Left ventricle myocardium inferior (tissue), 1 donor: Measurements from ENCODE around the gene SYNDIG1. TPM values are rescaled to one million over a fixed set of nuclear protein-coding genes. Genes with fewer than 3 reads are reported as not detected.
A peak's percentile ranks its signal among the peaks of the same experiment; 100 is the strongest.

ENCODE experiments used
- DNase-seq: peaks from one replicate; pipeline ENCODE4 v3.0.0-alpha.2; 2020
- H3K27ac ChIP-seq: fragments of 200-600 bp; replicated peaks from 2 replicates; pipeline ENCODE4 v1.8.0; 2021
- H3K27me3 ChIP-seq: fragments of 200-600 bp; 2 replicates; pipeline ENCODE4 v1.8.0; 2021; ENCODE audit warnings: low read depth
- H3K36me3 ChIP-seq: fragments of 200-600 bp; 2 replicates; pipeline ENCODE4 v1.8.0; 2021
- H3K4me1 ChIP-seq: fragments of 200-600 bp; 2 replicates; pipeline ENCODE4 v1.8.0; 2021
- H3K4me3 ChIP-seq: fragments of 200-600 bp; 2 replicates; pipeline ENCODE4 v1.8.0; 2021; ENCODE audit warnings: mild to moderate bottlenecking, moderate library complexity
- H3K9me3 ChIP-seq: fragments of 200-600 bp; replicated peaks from 2 replicates; pipeline ENCODE4 v1.8.0; 2021
- CTCF ChIP-seq: fragments of 200-600 bp; IDR thresholded peaks from 2 replicates; pipeline ENCODE4 v1.8.0; 2021; ENCODE audit warnings: antibody characterized with exemption, mild to moderate bottlenecking, borderline replicate concordance
- intact Hi-C: fragments of 100-400 bp; cut with micrococcal nuclease; formaldehyde crosslinking; loops from one replicate; pipeline ENCODE4 v1.11.0; 2022
- total RNA-seq: library from RNA; stranded (reverse); fragmentation: NEBNext Ultra II Directional; extraction: Animal tissue kit (Norgen Biotek cat#: 25700); gene quantifications from one replicate; pipeline ENCODE4 v1.2.1, GENCODE V29; 2021
- donor health status: DM: no; HTN: yes; CAD: no; lungs with severe emphysema.

The SYNDIG1 gene
- total RNA-seq, 1 donor from 2014 or later: 21.4 TPM

GRCh38 chr20:24489631-24490260, 20.3 kb downstream of the SYNDIG1 start:
- Histone ChIP-seq H3K27ac (no peak overlapping the region), H3K27me3 (no peaks in the 10 kb centered on the region), H3K9me3 (no peaks in the 10 kb centered on the region), H3K36me3 (no peaks in the 10 kb centered on the region), H3K4me1 (peaks cover 35% of the 10 kb centered on the region), H3K4me3 (no peak overlapping the region)
- DNase-seq: no peak
- peak; percentile 33 for TF ChIP-seq CTCF
- intact Hi-C loops: no loop called here

- intact Hi-C loops: no loop called here
- peaks cover 35% of the 10 kb centered on the region for H3K4me1 ChIP-seq
Observed at GRCh38 chr20:24490598-24490997, 21.2 kb downstream of the SYNDIG1 start.

GRCh38 chr20:24491041-24491756, 21.8 kb downstream of the SYNDIG1 start:
- Histone ChIP-seq H3K27ac (no peak overlapping the region), H3K4me3 (no peak overlapping the region), H3K9me3 (no peaks in the 10 kb centered on the region), H3K4me1 (peaks cover 35% of the 10 kb centered on the region), H3K27me3 (no peaks in the 10 kb centered on the region), H3K36me3 (no peaks in the 10 kb centered on the region)
- TF ChIP-seq CTCF: no peak
- intact Hi-C loops: no loop called here
- no peak for DNase-seq

More at GRCh38 chr20:24490598-24490997, 21.2 kb downstream of the SYNDIG1 start:
- Histone ChIP-seq H3K36me3 (no peaks in the 10 kb centered on the region), H3K27me3 (no peaks in the 10 kb centered on the region), H3K9me3 (no peaks in the 10 kb centered on the region), H3K4me3 (no peak overlapping the region), H3K27ac (no peak overlapping the region)
- DNase-seq: no peak
- no peak for TF ChIP-seq CTCF

- DNase-seq: no peak
- TF ChIP-seq CTCF: peak; percentile 29
- Histone ChIP-seq H3K27me3 (no peaks in the 10 kb centered on the region), H3K9me3 (no peaks in the 10 kb centered on the region), H3K36me3 (no peaks in the 10 kb centered on the region), H3K27ac (no peak overlapping the region), H3K4me3 (no peak overlapping the region), H3K4me1 (peaks cover 33% of the 10 kb centered on the region)
- intact Hi-C loops: no loop called here
Observed at GRCh38 chr20:24492031-24492607, 22.7 kb downstream of the SYNDIG1 start.

GRCh38 chr20:24492698-24493097, 23.3 kb downstream of the SYNDIG1 start:
- intact Hi-C loops: no loop called here
- Histone ChIP-seq H3K9me3 (no peaks in the 10 kb centered on the region), H3K27me3 (no peaks in the 10 kb centered on the region), H3K4me1 (peaks cover 31% of the 10 kb centered on the region), H3K36me3 (no peaks in the 10 kb centered on the region), H3K4me3 (no peak overlapping the region), H3K27ac (no peak overlapping the region)
- TF ChIP-seq CTCF: no peak
- DNase-seq: no peak
